H9 (cell line): Measurements from ENCODE around the gene RPL5. TPM values are rescaled to one million over a fixed set of nuclear protein-coding genes. Genes with fewer than 3 reads are reported as not detected.

Experiments used
- DNase-seq: peaks from one replicate; pipeline ENCODE4 v3.0.0-alpha.2; 2017
- H2AFZ ChIP-seq: one replicate; pipeline ENCODE4 v1.6.1; 2013; ENCODE audit warnings: mild to moderate bottlenecking, low read length, control low read depth, moderate library complexity
- H2AK5ac ChIP-seq: 2 replicates; pipeline ENCODE4 v1.6.1; 2013; ENCODE audit warnings: low read length, control low read depth, mixed read lengths; ENCODE audit not compliant: insufficient read length
- H2BK120ac ChIP-seq: one replicate; pipeline ENCODE4 v1.6.1; 2013; ENCODE audit warnings: low read depth, mild to moderate bottlenecking, low read length, control low read depth, inconsistent platforms; ENCODE audit not compliant: poor library complexity, severe bottlenecking
- H2BK12ac ChIP-seq: 2 replicates; pipeline ENCODE4 v1.6.1; 2013; ENCODE audit warnings: low read length, control low read depth, mixed read lengths, low read depth; ENCODE audit not compliant: insufficient read length
- H2BK15ac ChIP-seq: 2 replicates; pipeline ENCODE4 v1.6.1; 2013; ENCODE audit warnings: low read depth, low read length, control low read depth
- H2BK20ac ChIP-seq: one replicate; pipeline ENCODE4 v1.6.1; 2013; ENCODE audit warnings: low read depth, mild to moderate bottlenecking, low read length, control low read depth, inconsistent platforms; ENCODE audit not compliant: poor library complexity, severe bottlenecking
- H2BK5ac ChIP-seq: 2 replicates; pipeline ENCODE4 v1.6.1; 2013; ENCODE audit warnings: low read length, control low read depth, mixed read lengths; ENCODE audit not compliant: insufficient read length
- H3K14ac ChIP-seq: 2 replicates; pipeline ENCODE4 v1.6.1; 2013; ENCODE audit warnings: low read length, control low read depth; ENCODE audit not compliant: insufficient read depth
- H3K18ac ChIP-seq: 2 replicates; pipeline ENCODE4 v1.6.1; 2013; ENCODE audit warnings: low read depth, mild to moderate bottlenecking, mixed read lengths, low read length, control low read depth; ENCODE audit not compliant: insufficient read length
- H3K23ac ChIP-seq: 2 replicates; pipeline ENCODE4 v1.6.1; 2013; ENCODE audit warnings: low read length, control low read depth, mixed read lengths, low read depth; ENCODE audit not compliant: insufficient read length
- H3K23me2 ChIP-seq: 2 replicates; pipeline ENCODE4 v1.6.1; 2013; ENCODE audit warnings: low read depth, mild to moderate bottlenecking, mixed read lengths, low read length, control low read depth; ENCODE audit not compliant: insufficient read length, poor library complexity, severe bottlenecking
- H3K27ac ChIP-seq: 2 replicates; pipeline ENCODE4 v1.5.1; 2013; ENCODE audit warnings: low read length, control low read depth, mixed read lengths, low read depth; ENCODE audit not compliant: insufficient read length
- H3K27me3 ChIP-seq: 2 replicates; pipeline ENCODE4 v1.6.1; 2013; ENCODE audit warnings: low read length, control low read depth, inconsistent platforms; ENCODE audit not compliant: insufficient read depth
- H3K4ac ChIP-seq: 2 replicates; pipeline ENCODE4 v1.6.1; 2013; ENCODE audit warnings: low read depth, mild to moderate bottlenecking, control low read depth, inconsistent platforms, low read length, moderate library complexity
- H3K4me1 ChIP-seq: 2 replicates; pipeline ENCODE4 v1.6.1; 2013; ENCODE audit warnings: low read length, control low read depth, inconsistent platforms; ENCODE audit not compliant: insufficient read depth
- H3K4me2 ChIP-seq: 2 replicates; pipeline ENCODE4 v1.6.1; 2013; ENCODE audit warnings: low read length, control low read depth, mixed read lengths; ENCODE audit not compliant: insufficient read length, insufficient read depth
- H3K56ac ChIP-seq: 2 replicates; pipeline ENCODE4 v1.6.1; 2013; ENCODE audit warnings: low read depth, mild to moderate bottlenecking, mixed read lengths, low read length, control low read depth; ENCODE audit not compliant: insufficient read length
- H3K79me1 ChIP-seq: 2 replicates; pipeline ENCODE4 v1.6.1; 2013; ENCODE audit warnings: low read depth, mild to moderate bottlenecking, moderate library complexity, low read length, control low read depth, inconsistent platforms; ENCODE audit not compliant: insufficient read depth, poor library complexity, severe bottlenecking
- H3K79me2 ChIP-seq: 2 replicates; pipeline ENCODE4 v1.6.1; 2013; ENCODE audit warnings: low read length, control low read depth, inconsistent platforms; ENCODE audit not compliant: insufficient read depth
- H3K9ac ChIP-seq: 2 replicates; pipeline ENCODE4 v1.6.1; 2013; ENCODE audit warnings: low read length, control low read depth, mixed read lengths; ENCODE audit not compliant: insufficient read length; ENCODE audit errors: extremely low read depth
- H3K9me3 ChIP-seq: one replicate; pipeline ENCODE4 v1.6.1; 2013; ENCODE audit warnings: low read depth, low read length, inconsistent platforms; ENCODE audit not compliant: control insufficient read depth
- H3T11ph ChIP-seq: one replicate; pipeline ENCODE4 v1.6.1; 2013; ENCODE audit warnings: mild to moderate bottlenecking, low read length, control low read depth, inconsistent platforms
- H4K20me1 ChIP-seq: one replicate; pipeline ENCODE4 v1.6.1; 2013; ENCODE audit not compliant: control insufficient read depth, insufficient read length, insufficient read depth
- H4K5ac ChIP-seq: 2 replicates; pipeline ENCODE4 v1.6.1; 2013; ENCODE audit warnings: low read depth, mild to moderate bottlenecking, mixed read lengths, low read length, control low read depth; ENCODE audit not compliant: insufficient read length
- H4K8ac ChIP-seq: replicated peaks from 2 replicates; pipeline ENCODE4 v1.6.1; 2013; ENCODE audit warnings: low read length, control low read depth, mixed read lengths, low read depth; ENCODE audit not compliant: insufficient read length
- H4K91ac ChIP-seq: 2 replicates; pipeline ENCODE4 v1.6.1; 2013; ENCODE audit warnings: low read depth, mild to moderate bottlenecking, moderate library complexity, mixed read lengths, low read length, control low read depth; ENCODE audit not compliant: insufficient read length
- H3K27ac Mint-ChIP-seq, 3 experiments: 2 replicates in 2 of 3; 3 replicates in 1 of 3; pipeline ENCODE4 v1.8.0; 2020 to 2021; ENCODE audit warnings: mixed read lengths in 3 of 3, mild to moderate bottlenecking in 1 of 3, moderate library complexity in 1 of 3
- H3K27me3 Mint-ChIP-seq: 2 replicates; pipeline ENCODE4 v1.8.0; 2021; ENCODE audit warnings: low read depth, mild to moderate bottlenecking, moderate library complexity, mixed read lengths
- H3K36me3 Mint-ChIP-seq, 3 experiments: 2 replicates in 2 of 3; 3 replicates in 1 of 3; pipeline ENCODE4 v1.8.0; 2020 to 2021; ENCODE audit warnings: low read depth in 3 of 3, mixed read lengths in 3 of 3; ENCODE audit not compliant: insufficient read depth in 1 of 3
- H3K4me1 Mint-ChIP-seq, 2 experiments: 2 replicates each; pipeline ENCODE4 v1.8.0; 2020; ENCODE audit warnings: mixed read lengths in 2 of 2
- H3K4me3 Mint-ChIP-seq, 2 experiments: 2 replicates in 1 of 2; 3 replicates in 1 of 2; pipeline ENCODE4 v1.8.0; 2020 to 2021; ENCODE audit warnings: mild to moderate bottlenecking in 2 of 2, mixed read lengths in 2 of 2, moderate library complexity in 1 of 2
- H3K9me3 Mint-ChIP-seq, 2 experiments: 2 replicates in 1 of 2; 3 replicates in 1 of 2; pipeline ENCODE4 v1.8.0; 2020; ENCODE audit warnings: mild to moderate bottlenecking in 2 of 2, mixed read lengths in 2 of 2, moderate library complexity in 1 of 2
- CTCF ChIP-seq: fragments of 200-600 bp; sonication (generic); conservative IDR thresholded peaks from 3 replicates; pipeline ENCODE4 v1.8.0; 2021; ENCODE audit warnings: antibody characterized with exemption, mild to moderate bottlenecking
- WGBS: extraction: QIAGEN DNeasy Blood & Tissue Kit; methylation state at CpG from one replicate; pipeline ENCODE4 v1.1.7; 2013; ENCODE audit warnings: missing lambda C conversion rate, low lambda C conversion rate, mixed read lengths; ENCODE audit not compliant: insufficient read length; ENCODE audit errors: extremely low coverage; 5-methylcytosine and 5-hydroxymethylcytosine counted together
- total RNA-seq: library from RNA; stranded (reverse); gene quantifications from 2 replicates; pipeline ENCODE4 v1.2.1, GENCODE V29; 2021

RPL5 gene
- total RNA-seq, 1 experiment from 2014 or later, result 1,608 TPM

GRCh38 chr1:92822879-92823278, 9.0 kb upstream of the RPL5 start:
- no peak overlapping the region for H2AFZ ChIP-seq
- H3K27me3 Mint-ChIP-seq, result no peaks in the 10 kb centered on the region
- TF ChIP-seq CTCF, result no peak
- WGBS, result no CpG with 5 or more reads among the region's 3 CpGs
- no peak overlapping the region for H3K4me3 Mint-ChIP-seq
- no peak overlapping the region for H4K91ac ChIP-seq
- no peak overlapping the region for H3K23ac ChIP-seq
- no peaks in the 10 kb centered on the region for H4K20me1 ChIP-seq
- H2AK5ac ChIP-seq, result no peak overlapping the region
- H3K79me2 ChIP-seq, result no peaks in the 10 kb centered on the region
- H3K4me1 Mint-ChIP-seq, result no peaks in the 10 kb centered on the region
- H2BK120ac ChIP-seq, result no peak overlapping the region
- no peak overlapping the region for H2BK12ac ChIP-seq
- H3K9me3 Mint-ChIP-seq, result no peaks in the 10 kb centered on the region
- no peak overlapping the region for H3K4ac ChIP-seq
- H3T11ph ChIP-seq, result no peak overlapping the region
- no peaks in the 10 kb centered on the region for H3K36me3 Mint-ChIP-seq
- no peaks in the 10 kb centered on the region for H3K79me1 ChIP-seq
- no peak overlapping the region for H3K27ac ChIP-seq
- no peak overlapping the region for H2BK5ac ChIP-seq
- H3K18ac ChIP-seq, result no peak overlapping the region
- H4K8ac ChIP-seq, result no peak overlapping the region
- no peak overlapping the region for H2BK20ac ChIP-seq
- no peak overlapping the region for H2BK15ac ChIP-seq
- no peaks in the 10 kb centered on the region for H3K27me3 ChIP-seq
- H3K9me3 ChIP-seq, result no peaks in the 10 kb centered on the region
- no peaks in the 10 kb centered on the region for H3K4me1 ChIP-seq
- no peak for DNase-seq
- no peaks in the 10 kb centered on the region for H3K23me2 ChIP-seq
- no peak overlapping the region for H3K14ac ChIP-seq
- no peak overlapping the region for H3K56ac ChIP-seq
- H3K9ac ChIP-seq, result no peak overlapping the region
- H3K27ac Mint-ChIP-seq, result peak overlapping the region in 1 of 3 experiments; percentile 17; a peak in 1 of 7 replicates
- H3K4me2 ChIP-seq, result no peak overlapping the region
- H4K5ac ChIP-seq, result no peak overlapping the region
